Panc1 (cell line): ENCODE data around the gene PDE4A. TPM values are rescaled to one million over a fixed set of nuclear protein-coding genes. Genes with fewer than 3 reads are reported as not detected.

Source experiments
- ATAC-seq: fragments of 200-7000 bp; cut with Tn5 transposase; 2 replicates; pipeline ENCODE4 v1.9.1; 2020; ENCODE audit warnings: mild to moderate bottlenecking, moderate library complexity
- BruUV-seq: library from RNA; stranded (reverse); fragments of 400-500 nt; replicated peaks from 2 replicates; lab custom pipeline; 2021; lab: Mats Ljungman, UMichigan
- CTCF ChIA-PET: fragments of 300-600 bp; sonication (Branson Sonifier 250); formaldehyde crosslinking; loops from one replicate; lab custom pipeline; 2022; ENCODE audit warnings: antibody characterized with exemption; lab: Charles Lee
- POLR2A ChIA-PET: fragments of 300-600 bp; sonication (Branson Sonifier 250); formaldehyde crosslinking; loops from one replicate; lab custom pipeline; 2022; ENCODE audit warnings: antibody characterized with exemption; lab: Charles Lee
- DNase-seq: peaks from one replicate; pipeline ENCODE4 v3.0.0-alpha.2; 2010; ENCODE audit warnings: low read depth, low spot score
- H3K27ac ChIP-seq: 2 replicates; pipeline ENCODE4 v1.5.1; 2011; ENCODE audit warnings: mild to moderate bottlenecking, low read length, inconsistent platforms
- H3K27me3 ChIP-seq: fragments of 200-500 bp; sonication (Bioruptor generic); 2 replicates; pipeline ENCODE4 v1.6.0; 2014; ENCODE audit warnings: low read length, inconsistent platforms; ENCODE audit not compliant: control insufficient read depth, insufficient read depth
- H3K36me3 ChIP-seq: fragments of 200-500 bp; sonication (Bioruptor generic); 2 replicates; pipeline ENCODE4 v1.5.1; 2014; ENCODE audit warnings: inconsistent platforms, mild to moderate bottlenecking, low read length, moderate library complexity; ENCODE audit not compliant: control insufficient read depth, insufficient read depth
- H3K4me1 ChIP-seq: 2 replicates; pipeline ENCODE4 v1.5.1; 2011; ENCODE audit warnings: inconsistent platforms, mild to moderate bottlenecking, low read length, moderate library complexity; ENCODE audit not compliant: control insufficient read depth, insufficient read depth
- H3K4me3 ChIP-seq, 2 experiments: 2 replicates each; pipeline ENCODE4 v1.5.1; 2011 to 2012; ENCODE audit warnings: low read depth in 2 of 2, low read length in 2 of 2, mild to moderate bottlenecking in 2 of 2, inconsistent platforms in 1 of 2, moderate library complexity in 1 of 2
- H3K9me3 ChIP-seq: fragments of 200-500 bp; sonication (Bioruptor generic); 2 replicates; pipeline ENCODE4 v1.5.1; 2014; ENCODE audit warnings: low read depth, mild to moderate bottlenecking, inconsistent platforms, low read length, moderate library complexity; ENCODE audit not compliant: control insufficient read depth, insufficient read depth
- CTCF ChIP-seq: fragments of 450-650 bp; IDR thresholded peaks from 2 replicates; pipeline ENCODE4 v1.5.1; 2017; ENCODE audit warnings: mild to moderate bottlenecking
- POLR2AphosphoS5 ChIP-seq: IDR thresholded peaks from 2 replicates; pipeline ENCODE4 v1.6.1; 2012; ENCODE audit warnings: mild to moderate bottlenecking, low read depth, low read length, moderate library complexity
- SIN3A ChIP-seq: IDR thresholded peaks from 2 replicates; pipeline ENCODE4 v1.6.1; 2012; ENCODE audit warnings: low read depth, mild to moderate bottlenecking, low read length, moderate library complexity, borderline replicate concordance; ENCODE audit not compliant: insufficient read depth
- TCF7L2 ChIP-seq: IDR thresholded peaks from 2 replicates; pipeline ENCODE4 v1.6.1; 2011; ENCODE audit warnings: mild to moderate bottlenecking, low read depth, low read length, inconsistent platforms
- in situ Hi-C: cut with HindIII; loops from 2 replicates; pipeline ENCODE4 v1.10.0; 2016; ENCODE audit warnings: low sequenced_read_pairs, low pct_unique_long_range_greater_than_20kb
- intact Hi-C: fragments of 100-400 bp; cut with micrococcal nuclease; formaldehyde crosslinking; loops from one replicate; pipeline ENCODE4 v1.10.0; 2022; ENCODE audit not compliant: unreplicated experiment
- total RNA-seq: library from RNA; stranded (reverse); gene quantifications from one replicate; pipeline ENCODE4 v1.2.1, GENCODE V29; 2021; ENCODE audit not compliant: unreplicated experiment
- TF ChIP-seq, protein P1 (sequence below), 2 experiments: IDR thresholded peaks; 2 replicates each; pipeline ENCODE4 v1.6.1; 2011 to 2012; ENCODE audit warnings: low read depth in 2 of 2, control low read depth in 1 of 2, low read length in 1 of 2, mild to moderate bottlenecking in 1 of 2, moderate library complexity in 1 of 2; ENCODE audit not compliant: insufficient read depth in 1 of 2

PDE4A gene
- total RNA-seq, 1 experiment from 2014 or later: 25.8 TPM

- ATAC-seq: no peak
- Histone ChIP-seq H3K27ac (no peak overlapping the region), H3K36me3 (no peaks in the 10 kb centered on the region; the same call in none of the 2 replicates), H3K27me3 (no peaks in the 10 kb centered on the region), H3K9me3 (no peaks in the 10 kb centered on the region), H3K4me3 (no peak overlapping the region), H3K4me1 (peaks cover 9% of the 10 kb centered on the region; the same call in 1 of the 2 replicates)
- DNase-seq: no peak
- POLR2A ChIA-PET: interaction anchor here (0.7 kb wide), 1 partner anchor 91 kb away, joined by 9 read pairs; no protein-coding TSS in a partner anchor
- in situ Hi-C loops: no loop called here
- no TSS peak for BruUV-seq
- intact Hi-C loops: no loop called here
- CTCF ChIA-PET: no interaction called here
- TF ChIP-seq POLR2AphosphoS5 (no peak), CTCF (no peak), SIN3A (no peak), TCF7L2 (no peak)
- TF ChIP-seq, protein P1, sequence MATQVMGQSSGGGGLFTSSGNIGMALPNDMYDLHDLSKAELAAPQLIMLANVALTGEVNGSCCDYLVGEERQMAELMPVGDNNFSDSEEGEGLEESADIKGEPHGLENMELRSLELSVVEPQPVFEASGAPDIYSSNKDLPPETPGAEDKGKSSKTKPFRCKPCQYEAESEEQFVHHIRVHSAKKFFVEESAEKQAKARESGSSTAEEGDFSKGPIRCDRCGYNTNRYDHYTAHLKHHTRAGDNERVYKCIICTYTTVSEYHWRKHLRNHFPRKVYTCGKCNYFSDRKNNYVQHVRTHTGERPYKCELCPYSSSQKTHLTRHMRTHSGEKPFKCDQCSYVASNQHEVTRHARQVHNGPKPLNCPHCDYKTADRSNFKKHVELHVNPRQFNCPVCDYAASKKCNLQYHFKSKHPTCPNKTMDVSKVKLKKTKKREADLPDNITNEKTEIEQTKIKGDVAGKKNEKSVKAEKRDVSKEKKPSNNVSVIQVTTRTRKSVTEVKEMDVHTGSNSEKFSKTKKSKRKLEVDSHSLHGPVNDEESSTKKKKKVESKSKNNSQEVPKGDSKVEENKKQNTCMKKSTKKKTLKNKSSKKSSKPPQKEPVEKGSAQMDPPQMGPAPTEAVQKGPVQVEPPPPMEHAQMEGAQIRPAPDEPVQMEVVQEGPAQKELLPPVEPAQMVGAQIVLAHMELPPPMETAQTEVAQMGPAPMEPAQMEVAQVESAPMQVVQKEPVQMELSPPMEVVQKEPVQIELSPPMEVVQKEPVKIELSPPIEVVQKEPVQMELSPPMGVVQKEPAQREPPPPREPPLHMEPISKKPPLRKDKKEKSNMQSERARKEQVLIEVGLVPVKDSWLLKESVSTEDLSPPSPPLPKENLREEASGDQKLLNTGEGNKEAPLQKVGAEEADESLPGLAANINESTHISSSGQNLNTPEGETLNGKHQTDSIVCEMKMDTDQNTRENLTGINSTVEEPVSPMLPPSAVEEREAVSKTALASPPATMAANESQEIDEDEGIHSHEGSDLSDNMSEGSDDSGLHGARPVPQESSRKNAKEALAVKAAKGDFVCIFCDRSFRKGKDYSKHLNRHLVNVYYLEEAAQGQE (IDR thresholded peaks at IDR 0.05; ENCODE audit: insufficient read depth in 1 of 2, low read depth in 2 of 2, low read length in 1 of 2): no peak
These were observed 77.0 kb downstream of the PDE4A start for GRCh38 chr19:10497371-10497770.

- no peak overlapping the region for H3K27ac ChIP-seq
- H3K36me3 ChIP-seq: no peaks in the 10 kb centered on the region; the same call in none of the 2 replicates
- BruUV-seq: no TSS peak
- peaks cover 9% of the 10 kb centered on the region for H3K4me1 ChIP-seq
- ChIA-PET POLR2A (interaction anchor here (0.7 kb wide), 1 partner anchor 103 kb away, joined by 9 read pairs; no protein-coding TSS in a partner anchor), CTCF (interaction anchor here (0.6 kb wide), 1 partner anchor 42 kb away, joined by 6 read pairs; no protein-coding TSS in a partner anchor)
- in situ Hi-C loops: no loop called here
- intact Hi-C loops: no loop called here
- TF ChIP-seq SIN3A: no peak
- TF ChIP-seq POLR2AphosphoS5: no peak
- TF ChIP-seq, protein P1 (IDR thresholded peaks at IDR 0.05; ENCODE audit: insufficient read depth in 1 of 2, low read depth in 2 of 2, low read length in 1 of 2): no peak
- TF ChIP-seq CTCF: no peak
- TF ChIP-seq TCF7L2: no peak
- H3K4me3 ChIP-seq: no peak overlapping the region
- H3K9me3 ChIP-seq: no peaks in the 10 kb centered on the region
- no peak for DNase-seq
- no peak for ATAC-seq
- no peaks in the 10 kb centered on the region for H3K27me3 ChIP-seq
These were observed 79.4 kb downstream of the PDE4A start for GRCh38 chr19:10499550-10500246.
